K562 (cell line): Measurements from ENCODE around the gene MYBPH. TPM values are rescaled to one million over a fixed set of nuclear protein-coding genes. Genes with fewer than 3 reads are reported as not detected.

Experiments
- ATAC-seq: fragments of 200-7000 bp; cut with Tn5 transposase; 3 replicates; pipeline ENCODE4 v1.9.1; 2020; ENCODE audit warnings: moderate library complexity
- BruUV-seq: library from RNA; stranded (reverse); fragments of 400-500 nt; replicated peaks from 2 replicates; lab custom pipeline; 2021; lab: Mats Ljungman, UMichigan
- CTCF ChIA-PET: fragments of 300-600 bp; formaldehyde crosslinking; extraction: SDS; loops from one replicate; lab custom pipeline; 2021; ENCODE audit warnings: low intra/inter-chr PET ratio; lab: Yijun Ruan, JAX
- POLR2A ChIA-PET: fragments of 300-600, 350-650 bp; sonication (Branson Sonifier 250); formaldehyde crosslinking; extraction: SDS; loops from one replicate; lab custom pipeline; 2021; ENCODE audit warnings: antibody characterized with exemption, inconsistent platforms; lab: Yijun Ruan, JAX
- DNase-seq, 4 experiments: peaks; one replicate each; pipeline versions ENCODE4 v3.0.0 to v3.0.0-alpha.2; 2011 to 2018; ENCODE audit warnings: low spot score in 3 of 4, mixed read lengths in 3 of 4; ENCODE audit errors: extremely low read depth in 1 of 4
- FAIRE-seq: peaks from 2 replicates; lab custom pipeline; 2011; peaks lifted over from hg19 to GRCh38; lab: Jason Lieb, UNC
- H2AFZ ChIP-seq: 2 replicates; pipeline ENCODE4 v1.6.0; 2011; ENCODE audit warnings: low read depth, low read length, control low read depth, inconsistent platforms
- H3K27ac ChIP-seq: fragments of 200-600 bp; 3 replicates; pipeline ENCODE4 v1.8.0; 2011; ENCODE audit warnings: low read depth, mild to moderate bottlenecking, control low read depth, inconsistent platforms, low read length, moderate library complexity, mixed read lengths; ENCODE audit errors: extremely low read depth
- H3K27me3 ChIP-seq, 2 experiments: fragments of 300-600 bp in 1 of 2; 2 replicates in 1 of 2; 3 replicates in 1 of 2; pipeline versions ENCODE4 v1.6.0 to v1.8.0; 2011; ENCODE audit warnings: inconsistent platforms in 2 of 2, low read length in 2 of 2, mild to moderate bottlenecking in 1 of 2, mixed read lengths in 1 of 2, moderate library complexity in 1 of 2; ENCODE audit not compliant: control insufficient read depth in 2 of 2, insufficient read depth in 2 of 2
- H3K36me3 ChIP-seq: fragments of 300-600 bp; 3 replicates; pipeline ENCODE4 v1.8.0; 2011; ENCODE audit warnings: mild to moderate bottlenecking, low read length, inconsistent platforms; ENCODE audit not compliant: control insufficient read depth, insufficient read depth
- H3K4me1 ChIP-seq, 2 experiments: fragments of 200-600 bp in 1 of 2; replicated peaks in 1 of 2; 2 replicates in 1 of 2; 3 replicates in 1 of 2; pipeline versions ENCODE4 v1.5.1 to v1.8.0; 2011; ENCODE audit warnings: inconsistent platforms in 2 of 2, low read length in 2 of 2, mild to moderate bottlenecking in 1 of 2, mixed read lengths in 1 of 2, moderate library complexity in 1 of 2; ENCODE audit not compliant: control insufficient read depth in 2 of 2, insufficient read depth in 2 of 2
- H3K4me2 ChIP-seq: 2 replicates; pipeline ENCODE4 v1.6.1; 2011; ENCODE audit warnings: low read length, control low read depth, inconsistent platforms, mixed read lengths; ENCODE audit not compliant: insufficient read depth
- H3K4me3 ChIP-seq: fragments of 200-600 bp; sonication (generic), shearing (Covaris generic); 2 replicates; pipeline ENCODE4 v1.5.1; 2016; ENCODE audit warnings: control low read depth, inconsistent platforms
- H3K79me2 ChIP-seq: fragments of 200-600 bp; 3 replicates; pipeline ENCODE4 v1.8.0; 2011; ENCODE audit warnings: low read length, inconsistent platforms; ENCODE audit not compliant: control insufficient read depth, insufficient read depth
- H3K9ac ChIP-seq, 2 experiments: 2 replicates each; pipeline versions ENCODE4 v1.6.0 to v1.6.1; 2011; ENCODE audit warnings: low read depth in 2 of 2, low read length in 2 of 2, control low read depth in 1 of 2, inconsistent platforms in 1 of 2, mild to moderate bottlenecking in 1 of 2, mixed read lengths in 1 of 2; ENCODE audit not compliant: insufficient read depth in 1 of 2
- H3K9me1 ChIP-seq: one replicate; pipeline ENCODE4 v1.6.0; 2011; ENCODE audit warnings: inconsistent platforms, mild to moderate bottlenecking, low read length, moderate library complexity; ENCODE audit not compliant: control insufficient read depth, insufficient read depth
- H3K9me3 ChIP-seq: replicated peaks from 2 replicates; pipeline ENCODE4 v1.5.1; 2011; ENCODE audit warnings: low read depth, low read length, inconsistent platforms; ENCODE audit not compliant: control insufficient read depth, insufficient read depth
- H4K20me1 ChIP-seq: replicated peaks from 2 replicates; pipeline ENCODE4 v1.6.1; 2011; ENCODE audit warnings: low read length, inconsistent platforms, mixed read lengths; ENCODE audit not compliant: control insufficient read depth, insufficient read depth
- BACH1 ChIP-seq: fragments of 200-800 bp; sonication (Bioruptor generic); IDR thresholded peaks from 2 replicates; pipeline ENCODE4 v1.6.1; 2016; ENCODE audit warnings: missing genetic modification characterization, missing compliant biosample characterization
- CEBPZ ChIP-seq: fragments of 150-350 bp; IDR thresholded peaks from 2 replicates; pipeline ENCODE4 v1.6.1; 2014; ENCODE audit warnings: low read depth, mild to moderate bottlenecking, low read length, borderline replicate concordance
- CREB1 ChIP-seq, 2 experiments: sonication (generic) in 1 of 2; formaldehyde crosslinking in 1 of 2; IDR thresholded peaks; 2 replicates each; pipeline versions ENCODE4 v1.6.1 to v1.8.0; 2012 to 2022; ENCODE audit warnings: inconsistent platforms in 1 of 2, mild to moderate bottlenecking in 1 of 2, missing genetic modification reagents in 1 of 2, moderate library complexity in 1 of 2
- DIDO1 ChIP-seq: fragments of 450-650 bp; IDR thresholded peaks from 2 replicates; pipeline ENCODE4 v1.6.1; 2016; ENCODE audit warnings: low read depth, missing biosample characterization, missing genetic modification characterization
- FOXK2 ChIP-seq, 2 experiments: fragments of 450-650 bp; IDR thresholded peaks in 1 of 2; conservative IDR thresholded peaks in 1 of 2; 2 replicates each; pipeline ENCODE4 v1.6.1; 2016; ENCODE audit warnings: low read depth in 2 of 2, mild to moderate bottlenecking in 1 of 2
- HDAC8 ChIP-seq: fragments of 450-650 bp; IDR thresholded peaks from 2 replicates; pipeline ENCODE4 v1.6.1; 2016; ENCODE audit warnings: mild to moderate bottlenecking, missing genetic modification characterization, moderate library complexity, missing compliant biosample characterization
- KLF10 ChIP-seq: fragments of 250-450 bp; sonication (Bioruptor Pico); IDR thresholded peaks from 2 replicates; pipeline ENCODE4 v1.6.1; 2021; ENCODE audit warnings: matching md5 sums
- SP2 ChIP-seq: IDR thresholded peaks from 2 replicates; pipeline ENCODE4 v1.6.1; 2011; ENCODE audit warnings: mild to moderate bottlenecking, low read depth, low read length, moderate library complexity; ENCODE audit not compliant: poor library complexity, severe bottlenecking; ENCODE audit errors: extremely low read depth
- TSC22D4 ChIP-seq: fragments of 450-650 bp; IDR thresholded peaks from 2 replicates; pipeline ENCODE4 v1.6.1; 2016; ENCODE audit warnings: missing genetic modification characterization, missing biosample characterization, control low read depth
- ZNF57 ChIP-seq: fragments of 450-650 bp; formaldehyde crosslinking; IDR thresholded peaks from 2 replicates; pipeline ENCODE4 v1.4.0; 2020; ENCODE audit warnings: mild to moderate bottlenecking, moderate library complexity
- ZNF696 ChIP-seq: fragments of 250-450 bp; sonication (Bioruptor Pico); conservative IDR thresholded peaks from 2 replicates; pipeline ENCODE4 v1.4.0; 2020; ENCODE audit warnings: mild to moderate bottlenecking, moderate library complexity
- WGBS: fragments of 100-300 bp; shearing (Covaris generic); methylation state at CpG from one replicate; pipeline ENCODE4 v1.1.6; 2016; ENCODE audit warnings: low coverage, mixed read lengths; ENCODE audit not compliant: insufficient coverage; ENCODE audit errors: missing lambda C conversion rate; 5-methylcytosine and 5-hydroxymethylcytosine counted together
- in situ Hi-C: fragments of 300-500 bp; cut with MboI; formaldehyde crosslinking; loops from 4 replicates; pipeline ENCODE4 v1.15.0; 2018; ENCODE audit warnings: inconsistent platforms, mixed read lengths
- intact Hi-C: fragments of 100-400 bp; cut with micrococcal nuclease; formaldehyde crosslinking; loops from 2 replicates; pipeline ENCODE4 v1.14.2; 2022
- polyA plus RNA-seq, 8 experiments: library from polyadenylated mRNA; depleted of rRNA in 4 of 8; stranded (reverse) in 5 of 8; unstranded in 3 of 8; fragments of >200 nt; fragmentation: Nextera tagmentation in 2 of 8; fragmentation: Illumina TruSeq in 1 of 8; extraction: Ambion mirVana in 2 of 8; extraction: Trizol in 1 of 8; gene quantifications; 2 replicates each; pipeline versions ENCODE4 v1.2.1 to v1.2.3, GENCODE V29; 2011 to 2014; ENCODE audit warnings: inconsistent platforms in 1 of 8, missing spikeins in 1 of 8
- total RNA-seq, 7 experiments: library from RNA; depleted of rRNA in 6 of 7; stranded (reverse); fragments of >200 nt in 6 of 7; fragmentation: Illumina TruSeq in 2 of 7; extraction: Trizol in 2 of 7; gene quantifications; 2 replicates each; pipeline versions ENCODE4 v1.2.1 to v1.2.3, GENCODE V29; 2011 to 2021; ENCODE audit warnings: low replicate concordance in 1 of 7

The MYBPH gene
- total and polyA plus RNA-seq, 9 of the 15 experiments (the other 6 are each of a cell fraction or from before 2014, with no cell fraction given): 0.13 TPM; not detected in 8

GRCh38 chr1:203131548-203132200 lies 44.0 kb downstream of the MYBPH start:
- 3% methylated on average over 9 of the region's 9 CpGs for WGBS
- Histone ChIP-seq H3K9me3 (no peaks in the 10 kb centered on the region), H4K20me1 (peaks cover 13% of the 10 kb centered on the region), H3K79me2 (no peaks in the 10 kb centered on the region), H2AFZ (no peak overlapping the region), H3K4me2 (no peak overlapping the region), H3K9me1 (no peaks in the 10 kb centered on the region), H3K9ac (no peak overlapping the region), H3K36me3 (no peaks in the 10 kb centered on the region), H3K4me1 (peaks cover 0 to 16% of the 10 kb centered on the region in 2 experiments; a peak in 2 of 5 replicates), H3K27ac (no peak overlapping the region), H3K27me3 (peaks cover 9 to 75% of the 10 kb centered on the region in 2 experiments), H3K4me3 (no peak overlapping the region)
- intact Hi-C loops: no loop called here
- CTCF ChIA-PET: no interaction called here
- BruUV-seq: no TSS peak
- DNase-seq (no peak), FAIRE-seq (no peak), ATAC-seq (no peak)
- in situ Hi-C loops: no loop called here
- POLR2A ChIA-PET: interaction anchor here (0.6 to 1.4 kb wide), 4 partner anchors 9 to 966 kb away, joined by 3 to 7 read pairs (median 3); no protein-coding TSS in a partner anchor
- no peak for TF ChIP-seq TSC22D4 (tag)
- no peak for TF ChIP-seq ZNF696 (CRISPR knock-in tag)
- TF ChIP-seq BACH1 (tag): no peak

- Histone ChIP-seq H4K20me1 (peaks cover 17% of the 10 kb centered on the region), H3K9me1 (no peaks in the 10 kb centered on the region), H2AFZ (no peak overlapping the region), H3K79me2 (no peaks in the 10 kb centered on the region), H3K27me3 (peaks cover 5 to 77% of the 10 kb centered on the region in 2 experiments), H3K9me3 (no peaks in the 10 kb centered on the region), H3K4me2 (no peak overlapping the region), H3K36me3 (no peaks in the 10 kb centered on the region), H3K4me1 (peaks cover 0 to 16% of the 10 kb centered on the region in 2 experiments; a peak in 2 of 5 replicates), H3K4me3 (no peak overlapping the region), H3K27ac (no peak overlapping the region), H3K9ac (0 out of 4 replicates have a peak overlapping the region, but pooled peaks of 1 of the 2 experiments have one; percentile 31)
- no peak for FAIRE-seq
- in situ Hi-C loops (no loop called here), intact Hi-C loops (no loop called here)
- CTCF ChIA-PET: no interaction called here
- no peak for DNase-seq
- WGBS: 4% methylated on average over 3 of the region's 3 CpGs
- POLR2A ChIA-PET: no interaction called here
- BruUV-seq: no TSS peak
- ATAC-seq: no peak
- TF ChIP-seq FOXK2 (conservative IDR thresholded peaks at IDR 0.05 in 1 of 2, IDR thresholded peaks at IDR 0.05 in 1 of 2; ENCODE audit: low read depth in 2 of 2) (no peak), CEBPZ (no peak), KLF10 (CRISPR knock-in tag) (no peak), SP2 (no peak), ZNF57 (CRISPR knock-in tag) (no peak), HDAC8 (tag) (no peak), DIDO1 (tag) (no peak), CREB1 (IDR thresholded peaks at IDR 0.05) (no peak), CREB1 (CRISPR knock-in tag; IDR thresholded peaks at IDR 0.05) (no peak)
Measured at GRCh38 chr1:203130358-203130985, 45.2 kb downstream of the MYBPH start.
